Renal cortical epithelial cell (primary cell): ENCODE measurements around the gene ADAM10. TPM values are rescaled to one million over a fixed set of nuclear protein-coding genes. Genes with fewer than 3 reads are reported as not detected.

Experiments
- total RNA-seq: library from RNA; depleted of rRNA; stranded (reverse); fragments of >200 nt; gene quantifications from 2 replicates; pipeline ENCODE4 v1.2.3, GENCODE V29; 2014

The ADAM10 gene
- total RNA-seq, 1 donor from 2014 or later: 540 TPM

Other genes with a start within 250 kb of the ADAM10 start
- gene MINDY2, start 21.6 kb upstream of the ADAM10 start, total RNA-seq: 26.7 and 48.3 TPM in 2 replicates
- gene SLTM, start 184.0 kb upstream of the ADAM10 start, total RNA-seq: 37.5 and 124 TPM in 2 replicates
- 11.3 and 39.6 TPM in 2 replicates for gene RNF111, start 238.0 kb upstream of the ADAM10 start, total RNA-seq